CD4-positive, alpha-beta T cell treated with Interleukin-6 at 100 ng/mL for 8 hours (primary cell): ENCODE data around the gene NRCAM.

Experiments used
- DNase-seq: peaks from one replicate; pipeline ENCODE4 v3.0.0-alpha.2; 2020; ENCODE audit warnings: mixed read lengths, low spot score

Gene NRCAM

GRCh38 chr7:108246227-108246837 lies 209.9 kb downstream of the NRCAM start:
- no peak for DNase-seq

DNA sequence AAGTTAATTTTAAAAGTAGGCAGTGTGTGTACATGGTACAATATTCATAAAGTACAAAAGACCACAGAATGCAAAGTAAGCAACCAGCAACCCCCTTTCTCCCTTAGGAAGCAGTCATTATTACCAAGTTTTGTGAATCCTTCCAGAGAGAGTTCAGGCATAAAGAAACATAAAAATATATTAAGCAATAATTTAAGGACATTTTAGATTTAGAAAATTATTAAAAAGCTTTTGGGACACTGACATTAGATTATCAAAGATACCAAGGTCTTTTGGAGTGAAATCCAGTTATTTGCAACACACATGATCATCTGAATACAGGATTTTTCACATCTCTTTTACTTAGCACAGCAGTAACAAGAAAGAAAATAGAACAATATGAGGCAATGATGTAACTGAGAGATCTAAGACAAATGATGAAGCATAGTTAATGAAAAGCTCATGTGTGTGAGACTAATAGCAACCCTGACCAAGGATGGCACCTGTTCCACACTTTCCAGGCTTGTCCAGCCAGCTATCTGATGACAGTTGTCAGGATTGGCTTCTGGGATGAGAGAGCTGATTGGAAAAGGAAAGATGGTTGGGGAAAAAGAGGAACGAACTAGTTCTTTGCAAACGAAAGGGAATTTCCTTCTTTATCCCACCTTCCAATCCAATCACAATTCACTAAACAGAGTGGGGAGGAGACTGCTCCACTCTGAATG lies 210.6 kb downstream of the NRCAM start:
- no peak for DNase-seq

- DNase-seq: no peak
These were observed 212.1 kb downstream of the NRCAM start for GRCh38 chr7:108244110-108244509.

DNA sequence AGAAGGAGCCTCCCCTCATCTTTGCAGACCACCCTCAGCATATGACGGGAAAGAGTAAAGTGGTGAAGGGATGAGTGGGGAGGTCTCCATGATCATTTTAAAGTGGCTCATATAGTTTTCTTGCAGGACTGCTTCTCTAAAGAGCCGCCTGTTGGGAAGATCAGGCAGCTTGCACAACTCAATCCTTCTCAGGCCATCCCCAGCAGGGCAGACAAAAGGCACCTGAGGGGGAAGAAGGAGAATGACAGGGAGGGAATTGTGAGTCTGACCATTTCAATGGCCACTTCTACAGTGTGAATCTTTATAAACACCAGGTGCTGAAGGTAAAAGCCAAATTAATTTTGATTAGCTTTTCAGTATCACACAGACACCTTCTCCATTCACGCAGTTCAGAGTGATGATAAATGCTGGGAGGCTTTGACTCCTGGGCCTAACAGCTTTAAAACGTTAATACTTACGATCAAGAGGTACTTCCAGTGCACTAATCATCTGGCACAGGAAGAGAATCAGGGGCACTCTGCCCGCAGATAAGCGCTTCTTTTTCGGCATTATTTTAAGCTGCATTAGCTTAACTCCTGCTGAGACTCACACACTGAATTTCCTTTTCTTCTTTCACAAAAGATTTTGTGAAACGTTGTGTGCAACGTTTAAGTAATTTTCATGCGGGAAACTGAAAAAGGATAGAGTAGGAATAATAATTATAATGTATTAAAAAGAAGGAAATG lies 216.6 kb downstream of the NRCAM start:
- DNase-seq: no peak

- DNase-seq: no peak
These were observed 219.4 kb downstream of the NRCAM start for GRCh38 chr7:108236681-108237415.

DNA sequence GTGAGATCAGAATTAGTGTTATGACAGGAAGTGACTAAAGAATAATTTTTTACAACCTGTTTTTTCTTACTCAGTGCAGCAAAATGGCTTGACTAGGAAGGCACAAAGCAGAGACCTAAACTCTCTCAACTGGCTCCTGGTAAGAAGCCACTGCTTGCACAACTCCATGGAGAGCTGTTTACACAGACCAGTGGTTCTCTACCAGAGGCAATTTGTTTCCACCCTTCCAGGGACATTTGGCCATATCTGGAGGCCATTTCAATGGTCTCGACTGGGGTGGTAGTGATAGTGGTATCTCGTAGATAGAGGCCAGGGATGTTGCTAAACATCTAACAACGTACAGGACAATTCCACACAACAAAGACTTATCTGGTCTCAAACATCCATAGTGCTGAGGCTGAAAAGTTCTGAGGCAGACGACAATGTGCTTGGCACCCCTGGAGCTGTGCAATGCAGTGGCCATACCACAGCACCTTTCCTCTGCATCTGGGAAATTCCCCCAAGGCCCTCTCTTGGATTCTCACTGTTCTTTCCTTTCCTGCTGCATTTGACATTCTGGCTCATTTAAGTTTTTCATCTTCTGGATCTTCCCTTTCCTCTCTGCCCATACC lies 220.7 kb downstream of the NRCAM start:
- DNase-seq: no peak

GRCh38 chr7:108234971-108235450 lies 221.2 kb downstream of the NRCAM start:
- DNase-seq: no peak

GRCh38 chr7:108234281-108234680 lies 222.0 kb downstream of the NRCAM start:
- DNase-seq: no peak

- no peak for DNase-seq
These were observed 224.2 kb downstream of the NRCAM start for GRCh38 chr7:108232076-108232475.

DNA sequence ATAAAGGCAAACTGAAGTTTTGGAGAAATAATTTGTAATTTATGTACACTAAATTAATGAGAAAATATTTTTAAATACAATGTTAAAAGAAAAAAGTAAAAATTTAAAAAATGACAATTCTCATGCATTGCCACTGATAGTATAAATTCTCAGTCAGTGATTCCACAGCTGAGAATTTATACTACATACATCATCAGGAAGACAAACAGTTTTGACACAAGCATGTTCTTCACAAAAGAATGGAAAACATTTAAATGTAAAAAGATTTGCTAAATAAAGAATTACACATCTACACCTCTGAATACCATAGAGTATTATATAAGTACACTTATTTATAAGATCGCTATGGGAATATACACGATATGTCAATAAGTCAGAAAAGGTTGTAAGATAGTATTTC lies 225.0 kb downstream of the NRCAM start:
- no peak for DNase-seq

GRCh38 chr7:108227366-108227765 lies 228.9 kb downstream of the NRCAM start:
- no peak for DNase-seq

DNA sequence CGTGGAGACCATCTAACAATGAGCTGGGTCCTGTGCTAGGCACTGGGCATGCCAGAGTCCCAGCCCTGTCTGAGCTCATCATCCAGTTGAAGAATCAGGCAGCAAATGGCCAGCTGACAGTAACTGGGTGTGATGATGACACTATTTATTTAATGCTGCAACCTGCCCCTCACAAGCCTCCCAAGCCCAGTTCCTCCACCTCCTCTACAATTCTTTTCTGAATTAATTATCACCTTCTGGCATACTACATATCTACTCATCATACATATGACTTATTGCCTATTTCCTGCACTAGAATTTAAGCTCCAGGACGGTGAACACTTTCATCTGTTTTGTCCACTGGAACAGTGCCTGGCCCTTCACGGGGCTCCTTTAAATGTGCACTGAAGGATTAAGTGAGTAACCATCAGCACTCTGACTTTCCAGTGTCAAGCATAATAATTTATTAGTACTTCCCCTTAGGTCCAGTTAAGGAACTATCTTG lies 229.4 kb downstream of the NRCAM start:
- DNase-seq: no peak

GRCh38 chr7:108225531-108226181 lies 230.6 kb downstream of the NRCAM start:
- no peak for DNase-seq

GRCh38 chr7:108224387-108224786 lies 231.8 kb downstream of the NRCAM start:
- DNase-seq: no peak

GRCh38 chr7:108222236-108222892 lies 233.9 kb downstream of the NRCAM start:
- no peak for DNase-seq

- no peak for DNase-seq
These were observed 244.6 kb downstream of the NRCAM start for GRCh38 chr7:108211382-108212201.

GRCh38 chr7:108210796-108211195 lies 245.4 kb downstream of the NRCAM start:
- no peak for DNase-seq

DNA sequence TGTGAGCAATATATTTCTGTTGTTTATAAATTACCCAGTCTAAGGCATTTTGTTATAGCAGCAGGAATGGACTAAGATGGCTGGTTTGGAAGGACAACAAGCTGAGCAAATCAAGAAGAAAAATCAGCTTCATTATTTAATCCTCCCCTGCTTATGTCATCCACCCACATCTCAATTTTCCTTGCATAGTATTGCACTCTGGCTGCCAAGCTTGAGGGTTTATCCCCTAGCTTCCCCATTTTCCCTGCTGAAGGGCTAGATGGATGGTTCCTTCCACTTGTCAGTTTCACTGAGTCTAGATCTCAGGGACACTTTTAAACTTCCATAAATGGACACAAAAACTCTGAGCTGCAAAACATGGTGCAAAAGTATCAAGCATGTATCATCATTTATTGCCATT lies 250.9 kb downstream of the NRCAM start:
- no peak for DNase-seq

- no peak for DNase-seq
These were observed 251.9 kb downstream of the NRCAM start for GRCh38 chr7:108204281-108204796.

DNA sequence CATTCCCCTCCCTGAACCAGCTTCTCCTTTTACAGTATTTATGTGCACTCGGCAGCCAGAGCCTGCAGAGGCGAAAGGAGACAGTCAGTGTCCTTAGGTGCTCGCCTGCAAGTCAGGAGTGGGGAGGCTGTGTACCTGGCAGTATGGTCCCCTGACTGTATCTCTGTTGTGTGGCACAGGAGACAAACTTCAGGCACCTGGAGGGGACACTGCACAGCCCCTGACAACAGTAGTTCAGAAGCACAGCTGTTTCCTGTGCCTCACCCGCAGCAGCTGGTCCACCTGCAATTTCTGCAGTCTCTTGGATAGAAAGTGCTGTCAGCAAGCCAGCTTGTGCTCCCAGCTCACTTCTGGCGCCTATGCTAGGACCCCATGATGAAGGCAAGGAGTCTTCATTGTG lies 252.7 kb downstream of the NRCAM start:
- no peak for DNase-seq
